Calu3 (cell line): ENCODE data around the gene PCLAF. TPM values are rescaled to one million over a fixed set of nuclear protein-coding genes. Genes with fewer than 3 reads are reported as not detected.
"Not testable (repeated sequence)": the region's sequence is repeated elsewhere in the genome, so short reads cannot be mapped to it uniquely, and the experiment has no call there.

Source experiments
- BruUV-seq: library from RNA; stranded (reverse); fragments of 400-500 nt; replicated peaks from 2 replicates; lab custom pipeline; 2021; lab: Mats Ljungman, UMichigan
- CTCF ChIA-PET: fragments of 300-600 bp; sonication (Branson Sonifier 250); formaldehyde crosslinking; loops from one replicate; lab custom pipeline; 2022; ENCODE audit warnings: antibody characterized with exemption; lab: Charles Lee
- DNase-seq: peaks from one replicate; pipeline ENCODE4 v3.0.0; 2022
- H3K27ac Mint-ChIP-seq: one replicate; pipeline ENCODE4 v1.8.0; 2022; ENCODE audit warnings: mixed read lengths; ENCODE audit not compliant: unreplicated experiment
- H3K27me3 Mint-ChIP-seq: one replicate; pipeline ENCODE4 v1.8.0; 2022; ENCODE audit warnings: mixed read lengths; ENCODE audit not compliant: unreplicated experiment
- H3K36me3 Mint-ChIP-seq: one replicate; pipeline ENCODE4 v1.8.0; 2022; ENCODE audit warnings: mild to moderate bottlenecking, moderate library complexity, mixed read lengths; ENCODE audit not compliant: insufficient read depth, unreplicated experiment
- H3K4me1 Mint-ChIP-seq: one replicate; pipeline ENCODE4 v1.8.0; 2022; ENCODE audit warnings: mild to moderate bottlenecking, low read depth, mixed read lengths; ENCODE audit not compliant: unreplicated experiment
- H3K4me3 Mint-ChIP-seq: one replicate; pipeline ENCODE4 v1.8.0; 2022; ENCODE audit warnings: mild to moderate bottlenecking, low read depth, moderate library complexity, mixed read lengths; ENCODE audit not compliant: unreplicated experiment
- H3K9me3 Mint-ChIP-seq: one replicate; pipeline ENCODE4 v1.8.0; 2022; ENCODE audit warnings: low read depth, mixed read lengths; ENCODE audit not compliant: unreplicated experiment
- CTCF ChIP-seq: fragments of 200-600 bp; IDR thresholded peaks from one replicate; pipeline ENCODE4 v1.8.0; 2022; ENCODE audit warnings: antibody characterized with exemption; ENCODE audit not compliant: unreplicated experiment
- intact Hi-C: fragments of 100-400 bp; cut with micrococcal nuclease; formaldehyde crosslinking; loops from one replicate; pipeline ENCODE4 v1.10.0; 2022; ENCODE audit not compliant: unreplicated experiment
- total RNA-seq: library from RNA; stranded (reverse); gene quantifications from 2 replicates; pipeline ENCODE4 v1.2.3, GENCODE V29; 2022

PCLAF gene
- total RNA-seq, 1 experiment from 2014 or later: 53.0 TPM

GRCh38 chr15:64340355-64340754 lies 40.9 kb downstream of the PCLAF start:
- DNase-seq: no peak
- no peak overlapping the region for H3K4me3 Mint-ChIP-seq
- H3K27ac Mint-ChIP-seq: no peak overlapping the region
- no peaks in the 10 kb centered on the region for H3K9me3 Mint-ChIP-seq
- intact Hi-C loops: no loop called here
- no peak for TF ChIP-seq CTCF
- CTCF ChIA-PET: no interaction called here
- no peaks in the 10 kb centered on the region for H3K36me3 Mint-ChIP-seq
- peaks cover 10% of the 10 kb centered on the region for H3K4me1 Mint-ChIP-seq
- no peaks in the 10 kb centered on the region for H3K27me3 Mint-ChIP-seq
- BruUV-seq: no TSS peak

GRCh38 chr15:64337761-64338160 lies 43.5 kb downstream of the PCLAF start:
- CTCF ChIA-PET: interaction anchor here (0.5 kb wide), 1 partner anchor 10 kb away, joined by 5 read pairs; no protein-coding TSS in a partner anchor
- Mint-ChIP-seq H3K4me1 (peaks cover 7% of the 10 kb centered on the region), H3K27me3 (no peaks in the 10 kb centered on the region), H3K36me3 (no peaks in the 10 kb centered on the region), H3K9me3 (no peaks in the 10 kb centered on the region), H3K27ac (no peak overlapping the region), H3K4me3 (no peak overlapping the region)
- intact Hi-C loops: no loop called here
- DNase-seq: no peak
- no TSS peak for BruUV-seq
- no peak for TF ChIP-seq CTCF

GRCh38 chr15:64333986-64334929 lies 47.0 kb downstream of the PCLAF start:
- CTCF ChIA-PET: interaction anchor here (0.6 kb wide), 1 partner anchor 438 kb away, joined by 3 read pairs; no protein-coding TSS in a partner anchor
- no TSS peak for BruUV-seq
- no peak overlapping the region for H3K27ac Mint-ChIP-seq
- TF ChIP-seq CTCF: no peak
- peaks cover 7% of the 10 kb centered on the region for H3K4me1 Mint-ChIP-seq
- no peaks in the 10 kb centered on the region for H3K27me3 Mint-ChIP-seq
- no peak for DNase-seq
- no peaks in the 10 kb centered on the region for H3K9me3 Mint-ChIP-seq
- intact Hi-C loops: no loop called here
- H3K36me3 Mint-ChIP-seq: no peaks in the 10 kb centered on the region
- no peak overlapping the region for H3K4me3 Mint-ChIP-seq

GRCh38 chr15:64333516-64333915 lies 47.7 kb downstream of the PCLAF start:
- CTCF ChIA-PET: no interaction called here
- intact Hi-C loops: no loop called here
- Mint-ChIP-seq H3K27ac (no peak overlapping the region), H3K9me3 (no peaks in the 10 kb centered on the region), H3K4me1 (peaks cover 7% of the 10 kb centered on the region), H3K4me3 (no peak overlapping the region), H3K36me3 (no peaks in the 10 kb centered on the region), H3K27me3 (no peaks in the 10 kb centered on the region)
- DNase-seq: no peak
- no peak for TF ChIP-seq CTCF
- no TSS peak for BruUV-seq

- DNase-seq, H3K4me1 Mint-ChIP-seq, H3K27ac Mint-ChIP-seq, H3K27me3 Mint-ChIP-seq, H3K36me3 Mint-ChIP-seq, CTCF ChIA-PET, H3K4me3 Mint-ChIP-seq, intact Hi-C loops, H3K9me3 Mint-ChIP-seq, BruUV-seq: not testable (repeated sequence)
Observed at GRCh38 chr15:64331668-64332067, 49.6 kb downstream of the PCLAF start.

- H3K4me3 Mint-ChIP-seq, DNase-seq, intact Hi-C loops, BruUV-seq, H3K9me3 Mint-ChIP-seq, H3K27ac Mint-ChIP-seq, H3K36me3 Mint-ChIP-seq, H3K4me1 Mint-ChIP-seq, CTCF ChIA-PET, H3K27me3 Mint-ChIP-seq: not testable (repeated sequence)
Observed at GRCh38 chr15:64326975-64327374, 54.3 kb downstream of the PCLAF start.
